Subcutaneous adipose tissue (tissue), 4 donors: ENCODE results near the gene PTTG2. TPM values are rescaled to one million over a fixed set of nuclear protein-coding genes. Genes with fewer than 3 reads are reported as not detected.

ENCODE experiments used
- total RNA-seq, 4 donors: library from RNA; depleted of rRNA; stranded (reverse); fragments of >200 nt; gene quantifications; one replicate each; pipeline ENCODE4 v1.1.0, GENCODE V29; 2016
- TF ChIP-seq, protein P1 (sequence below): fragments of 450-650 bp; IDR thresholded peaks from one replicate; pipeline ENCODE4 v1.5.1; 2016; ENCODE audit warnings: low read depth, mild to moderate bottlenecking, control low read depth, antibody characterized with exemption, moderate library complexity

The PTTG2 gene
- total RNA-seq, 4 donors from 2014 or later: 6.2 TPM; not detected in 3

DNA sequence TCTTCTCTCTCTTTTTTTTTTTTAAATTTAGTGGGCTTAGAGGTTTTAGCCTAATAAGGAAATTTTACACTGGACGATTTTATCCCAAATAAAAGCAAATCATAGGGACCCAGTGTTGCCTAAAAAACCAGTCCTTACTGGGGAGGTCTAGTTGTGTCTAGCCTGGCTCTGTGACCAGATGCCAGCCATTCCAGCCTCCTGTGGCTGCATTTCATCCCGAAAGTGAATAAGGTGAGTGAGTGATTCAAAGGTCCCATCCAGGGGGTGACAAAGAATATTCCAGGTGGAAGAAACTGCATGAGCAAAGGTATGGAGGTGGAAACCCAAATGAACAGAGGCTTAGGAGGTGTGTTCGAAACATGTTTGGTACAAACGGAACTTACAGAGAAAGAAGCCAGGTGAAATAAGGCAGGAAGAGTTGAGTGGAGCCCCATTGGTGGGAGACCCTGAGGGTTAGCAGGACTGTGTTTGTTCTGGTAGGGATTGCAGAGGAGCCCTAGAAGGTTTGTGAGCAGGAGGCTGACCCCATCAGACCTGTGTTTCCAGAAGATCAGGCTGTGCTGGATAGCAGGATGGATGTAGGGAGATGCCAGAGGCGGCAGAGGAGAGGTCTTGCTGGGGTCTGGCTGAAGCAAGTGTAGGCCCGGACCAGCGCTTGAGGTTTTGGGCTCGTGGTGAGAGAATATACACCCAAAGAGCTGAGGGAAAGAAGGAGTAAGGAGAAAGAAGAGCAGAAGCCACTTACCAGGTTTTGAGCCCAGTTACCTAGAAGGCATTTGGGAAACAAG lies 31.6 kb downstream of the PTTG2 start:
- TF ChIP-seq, protein P1, sequence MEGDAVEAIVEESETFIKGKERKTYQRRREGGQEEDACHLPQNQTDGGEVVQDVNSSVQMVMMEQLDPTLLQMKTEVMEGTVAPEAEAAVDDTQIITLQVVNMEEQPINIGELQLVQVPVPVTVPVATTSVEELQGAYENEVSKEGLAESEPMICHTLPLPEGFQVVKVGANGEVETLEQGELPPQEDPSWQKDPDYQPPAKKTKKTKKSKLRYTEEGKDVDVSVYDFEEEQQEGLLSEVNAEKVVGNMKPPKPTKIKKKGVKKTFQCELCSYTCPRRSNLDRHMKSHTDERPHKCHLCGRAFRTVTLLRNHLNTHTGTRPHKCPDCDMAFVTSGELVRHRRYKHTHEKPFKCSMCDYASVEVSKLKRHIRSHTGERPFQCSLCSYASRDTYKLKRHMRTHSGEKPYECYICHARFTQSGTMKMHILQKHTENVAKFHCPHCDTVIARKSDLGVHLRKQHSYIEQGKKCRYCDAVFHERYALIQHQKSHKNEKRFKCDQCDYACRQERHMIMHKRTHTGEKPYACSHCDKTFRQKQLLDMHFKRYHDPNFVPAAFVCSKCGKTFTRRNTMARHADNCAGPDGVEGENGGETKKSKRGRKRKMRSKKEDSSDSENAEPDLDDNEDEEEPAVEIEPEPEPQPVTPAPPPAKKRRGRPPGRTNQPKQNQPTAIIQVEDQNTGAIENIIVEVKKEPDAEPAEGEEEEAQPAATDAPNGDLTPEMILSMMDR: no peak

DNA sequence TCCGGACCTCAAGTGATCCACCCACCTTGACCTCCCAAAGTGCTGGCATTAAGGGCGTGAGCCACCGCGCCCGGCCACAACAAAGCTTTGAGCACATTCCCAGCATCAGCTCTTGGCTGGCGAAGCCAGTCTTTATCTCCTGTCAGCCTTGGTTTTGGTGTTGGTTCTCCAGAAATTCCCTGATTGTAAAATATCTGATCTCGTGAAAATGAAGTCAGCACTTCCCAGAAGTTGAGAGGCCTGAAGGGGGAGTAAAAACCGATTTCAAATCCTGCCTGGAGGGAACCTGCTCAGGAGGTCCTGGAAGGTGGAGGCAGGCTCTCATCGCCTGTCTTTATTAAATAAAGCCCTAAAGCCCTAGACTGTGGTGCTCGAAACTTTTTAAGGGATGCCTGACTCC lies 33.6 kb downstream of the PTTG2 start:
- TF ChIP-seq, protein P1: no peak

DNA sequence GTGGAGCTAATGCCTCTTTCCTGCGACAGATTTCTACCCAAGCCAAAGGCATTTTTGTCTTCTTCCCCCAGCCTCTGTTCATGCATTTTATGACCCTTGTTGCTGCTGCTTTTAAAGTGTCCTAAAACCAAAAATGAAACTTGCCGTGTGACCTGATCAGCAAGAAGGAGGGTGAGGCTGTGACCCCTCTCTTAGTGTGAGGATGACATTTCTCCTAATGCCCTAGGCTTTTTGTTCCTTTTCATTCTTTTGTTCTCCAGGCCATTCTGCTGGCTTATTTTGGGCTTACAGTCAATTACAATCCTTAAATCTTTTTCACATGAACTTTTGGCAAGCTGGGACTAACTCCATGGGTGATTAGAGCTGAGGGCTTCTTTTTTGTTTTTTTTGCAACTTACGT lies 34.4 kb downstream of the PTTG2 start:
- TF ChIP-seq, protein P1: no peak

DNA sequence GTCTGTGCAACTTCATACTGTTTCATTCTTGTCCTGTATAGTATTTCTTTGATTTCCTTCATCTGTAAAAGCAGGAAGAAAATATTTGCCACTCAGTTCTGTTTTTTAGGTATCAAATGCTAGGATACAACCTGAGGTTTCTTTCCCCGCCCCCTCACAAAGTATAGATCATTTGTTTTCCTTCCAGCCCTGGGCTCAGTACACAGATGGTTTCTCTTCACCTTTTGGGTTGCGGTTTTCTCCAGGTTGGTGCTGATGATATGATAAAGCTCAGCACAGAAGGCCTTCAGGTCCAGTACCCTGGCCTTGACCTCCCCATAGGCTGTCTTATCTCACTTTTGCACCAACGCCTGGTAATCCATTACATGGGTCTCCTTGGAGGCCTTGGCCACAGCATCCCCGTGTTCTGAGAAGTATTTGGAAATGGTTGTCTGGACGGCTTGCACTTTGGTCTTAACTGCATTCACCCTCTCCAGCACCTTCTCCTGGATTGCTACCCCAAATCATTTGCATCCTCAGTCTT lies 35.2 kb downstream of the PTTG2 start:
- TF ChIP-seq, protein P1: no peak

DNA sequence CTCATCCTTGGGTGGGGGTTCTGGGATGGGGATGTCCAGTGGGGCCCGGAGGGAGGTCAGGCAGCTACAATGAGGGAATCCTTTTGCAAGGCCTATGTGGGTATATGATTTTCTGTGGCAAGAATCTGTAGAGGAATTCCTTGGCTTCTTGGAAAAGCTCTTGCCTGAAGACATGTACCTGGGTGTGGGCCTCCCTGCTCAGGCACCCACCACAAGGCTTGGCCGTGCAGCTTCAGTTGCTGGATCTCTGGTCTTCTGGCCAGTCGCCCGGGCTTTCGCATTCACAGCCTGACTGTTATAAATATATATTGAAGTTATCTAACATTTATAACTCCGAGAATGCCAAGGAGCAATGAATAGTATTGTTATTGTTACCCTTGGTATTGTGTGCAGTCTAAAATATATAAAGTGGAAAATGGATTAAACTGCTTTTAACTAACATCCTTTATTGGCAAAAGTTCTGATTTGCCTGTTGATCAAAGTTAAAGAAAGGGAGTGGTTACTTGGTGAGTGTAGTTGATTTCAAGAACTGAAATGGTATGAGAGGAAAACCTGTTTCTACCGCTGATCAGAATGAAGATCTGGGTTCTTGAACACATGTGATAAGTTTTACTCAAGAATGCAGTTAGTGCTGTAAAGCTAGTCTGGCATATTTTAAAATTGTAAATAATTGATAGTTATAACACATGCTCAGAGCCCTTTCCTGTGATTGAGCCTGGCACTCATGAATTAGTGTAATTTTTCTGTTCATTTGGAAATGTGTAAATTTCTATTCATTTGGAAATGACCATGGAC lies 36.0 kb downstream of the PTTG2 start:
- TF ChIP-seq, protein P1: no peak

DNA sequence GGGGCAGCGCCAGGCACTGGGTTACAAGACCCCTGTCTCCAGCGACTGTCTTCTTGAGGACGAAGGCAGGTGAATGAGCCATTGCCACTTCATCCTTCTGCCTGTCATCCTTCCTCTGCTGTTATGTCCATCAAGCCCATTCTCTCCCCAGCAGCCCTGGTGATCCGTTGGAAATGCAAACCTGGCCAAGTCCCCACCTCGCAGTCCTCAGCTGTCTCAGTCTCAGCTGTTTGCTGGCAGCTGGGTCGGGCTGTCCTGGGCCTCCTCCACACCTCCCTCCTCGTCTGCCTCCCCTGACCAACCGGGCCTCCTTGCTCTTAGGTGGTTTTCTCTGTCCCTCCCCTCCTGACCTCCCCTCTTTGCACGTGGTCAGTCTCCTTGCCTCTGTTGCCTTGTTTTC lies 38.0 kb downstream of the PTTG2 start:
- TF ChIP-seq, protein P1: no peak
